Fibroblast of villous mesenchyme (primary cell): Measurements from ENCODE around the gene JPH4. TPM values are rescaled to one million over a fixed set of nuclear protein-coding genes. Genes with fewer than 3 reads are reported as not detected.

Source experiments
- DNase-seq: peaks from one replicate; pipeline ENCODE4 v3.0.0-alpha.2; 2010; ENCODE audit warnings: low read depth
- H3K4me3 ChIP-seq: 2 replicates; pipeline ENCODE4 v1.5.1; 2011; ENCODE audit warnings: low read depth, mild to moderate bottlenecking, low read length
- total RNA-seq: library from RNA; depleted of rRNA; stranded (reverse); fragments of >200 nt; gene quantifications from 2 replicates; pipeline ENCODE4 v1.2.3, GENCODE V29; 2012
- TF ChIP-seq, protein P1 (sequence below): IDR thresholded peaks from 2 replicates; pipeline ENCODE4 v1.5.1; 2012; ENCODE audit warnings: low read depth, mild to moderate bottlenecking, low read length; ENCODE audit not compliant: insufficient read depth

Gene JPH4
- total RNA-seq, 1 donor, result not detected

DNA sequence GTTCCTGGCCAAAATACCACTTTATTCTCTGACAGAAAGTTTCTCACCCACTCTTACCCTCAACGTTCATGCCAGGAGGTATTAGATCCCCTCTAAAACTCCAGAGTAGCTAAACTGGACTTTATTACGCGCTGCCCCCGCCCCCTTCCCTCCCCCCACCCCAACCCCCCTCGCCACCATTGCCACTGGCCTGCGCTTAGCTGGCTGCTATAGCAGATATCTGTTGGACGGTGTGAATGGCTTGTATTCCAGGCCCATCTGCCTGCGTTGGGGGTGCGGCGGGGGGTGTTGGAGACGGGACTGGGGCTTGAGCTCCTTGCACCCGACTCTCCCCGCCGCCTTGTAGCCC, 23.1 kb downstream of the JPH4 start:
- no peak for DNase-seq
- TF ChIP-seq, protein P1, sequence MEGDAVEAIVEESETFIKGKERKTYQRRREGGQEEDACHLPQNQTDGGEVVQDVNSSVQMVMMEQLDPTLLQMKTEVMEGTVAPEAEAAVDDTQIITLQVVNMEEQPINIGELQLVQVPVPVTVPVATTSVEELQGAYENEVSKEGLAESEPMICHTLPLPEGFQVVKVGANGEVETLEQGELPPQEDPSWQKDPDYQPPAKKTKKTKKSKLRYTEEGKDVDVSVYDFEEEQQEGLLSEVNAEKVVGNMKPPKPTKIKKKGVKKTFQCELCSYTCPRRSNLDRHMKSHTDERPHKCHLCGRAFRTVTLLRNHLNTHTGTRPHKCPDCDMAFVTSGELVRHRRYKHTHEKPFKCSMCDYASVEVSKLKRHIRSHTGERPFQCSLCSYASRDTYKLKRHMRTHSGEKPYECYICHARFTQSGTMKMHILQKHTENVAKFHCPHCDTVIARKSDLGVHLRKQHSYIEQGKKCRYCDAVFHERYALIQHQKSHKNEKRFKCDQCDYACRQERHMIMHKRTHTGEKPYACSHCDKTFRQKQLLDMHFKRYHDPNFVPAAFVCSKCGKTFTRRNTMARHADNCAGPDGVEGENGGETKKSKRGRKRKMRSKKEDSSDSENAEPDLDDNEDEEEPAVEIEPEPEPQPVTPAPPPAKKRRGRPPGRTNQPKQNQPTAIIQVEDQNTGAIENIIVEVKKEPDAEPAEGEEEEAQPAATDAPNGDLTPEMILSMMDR, result no peak

DNA sequence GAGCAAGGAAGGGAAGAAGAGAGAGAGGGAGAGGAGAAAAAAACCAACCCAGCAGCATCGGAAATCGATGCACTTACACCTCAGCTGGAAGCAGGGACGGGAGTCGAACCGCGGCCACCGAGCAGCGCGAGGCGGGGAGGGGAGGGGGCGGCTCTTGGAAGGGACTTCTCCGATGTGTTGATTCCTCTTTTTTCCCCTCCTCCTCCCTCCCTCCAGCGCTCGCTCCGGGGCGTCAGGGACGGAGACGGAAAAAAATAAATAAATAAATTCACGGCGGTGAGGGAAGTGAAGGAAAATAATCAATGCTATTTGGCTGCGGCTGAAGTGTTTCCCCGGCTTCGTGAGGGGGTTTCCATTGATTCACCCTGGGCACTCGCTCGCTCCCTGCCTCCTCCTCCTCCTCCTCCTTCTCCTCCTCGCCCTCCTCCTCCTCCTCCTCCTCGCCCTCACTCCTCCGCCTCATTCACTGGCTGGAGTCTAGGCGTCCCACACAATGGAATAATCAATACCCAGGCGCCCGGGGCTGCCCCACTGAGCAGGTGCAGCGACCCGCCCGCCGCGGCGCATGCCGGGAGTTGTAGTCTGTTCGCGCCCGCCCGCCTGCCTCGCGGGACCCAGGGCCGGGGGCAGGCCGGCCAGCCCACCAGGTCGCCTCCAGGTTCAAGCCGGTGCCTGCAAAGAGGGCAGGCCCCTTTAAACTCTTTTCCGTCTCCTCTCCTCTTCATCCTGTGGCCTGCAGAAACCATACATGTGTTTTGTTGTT, 27.1 kb downstream of the JPH4 start, which contains the start of gene ZFHX2:
Gene ZFHX2, minus strand, starts transcription at position 500 of the 763 bp plus-strand sequence. CDS start 16,440 bp downstream, outside the sequence.
- TF ChIP-seq, protein P1, result no peak
- no peak for DNase-seq
- peak within 1 kb of the TSS; percentile 62 for H3K4me3 ChIP-seq

More for the DNA sequence above, 23.1 kb downstream of the JPH4 start:
- peak overlapping the region; percentile 91 for H3K4me3 ChIP-seq

DNA sequence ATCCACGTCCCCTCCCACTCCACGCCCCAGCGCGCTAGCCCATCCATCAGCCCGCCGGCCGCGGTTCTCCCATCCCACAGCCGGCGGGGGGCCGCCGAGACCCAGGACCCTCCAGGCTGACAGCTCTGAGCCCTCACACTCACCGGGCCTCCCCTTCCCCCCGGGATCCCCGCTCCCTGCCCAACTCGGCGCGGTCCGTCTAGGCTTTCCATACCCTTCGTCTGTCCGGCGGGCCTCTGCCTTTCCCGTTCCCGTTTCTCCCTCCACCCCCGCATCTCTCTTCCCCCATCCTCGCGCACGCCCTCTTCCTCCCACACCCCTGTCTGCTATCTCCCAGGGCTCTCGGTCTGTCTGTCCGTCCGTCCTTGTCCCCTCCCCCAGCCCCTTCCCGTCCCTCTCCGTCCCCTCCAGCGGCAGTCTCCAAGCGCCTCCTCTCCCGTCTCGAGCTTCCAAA, 27.8 kb downstream of the JPH4 start:
- TF ChIP-seq, protein P1, result no peak
- no peak for DNase-seq
- H3K4me3 ChIP-seq, result peak overlapping the region; percentile 62

DNA sequence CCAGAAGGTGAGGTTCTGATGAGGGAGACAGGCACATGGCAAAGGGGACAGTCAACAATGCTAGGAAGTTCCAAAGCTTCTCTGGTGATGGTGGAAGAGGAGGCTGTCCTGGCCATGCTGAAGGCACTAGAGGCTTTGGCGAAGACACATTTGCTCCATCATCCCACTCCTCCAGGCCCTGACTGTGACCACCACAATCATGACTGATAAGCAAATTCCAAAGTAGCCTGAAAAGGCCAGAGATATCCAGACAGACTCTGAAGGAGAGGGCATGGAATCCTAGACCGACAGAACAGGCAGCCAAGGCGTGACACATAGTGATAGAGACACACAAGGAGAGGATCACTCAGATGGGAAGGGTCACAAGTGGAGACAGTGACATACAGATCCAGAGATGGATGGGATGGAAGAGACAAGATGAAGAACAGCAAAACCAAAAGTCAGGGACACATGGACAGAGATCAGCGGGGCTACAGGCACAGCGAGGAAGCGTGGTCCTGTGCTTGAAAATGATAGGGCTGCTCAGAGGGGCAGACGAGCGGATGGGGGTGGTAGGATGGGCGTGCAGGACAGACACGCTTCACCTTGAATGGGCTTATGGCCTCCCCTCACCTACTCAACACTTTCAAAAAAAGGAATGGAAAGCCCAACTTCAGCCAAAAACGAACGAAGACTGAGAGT, 28.3 kb downstream of the JPH4 start:
- TF ChIP-seq, protein P1, result no peak
- DNase-seq, result no peak

DNA sequence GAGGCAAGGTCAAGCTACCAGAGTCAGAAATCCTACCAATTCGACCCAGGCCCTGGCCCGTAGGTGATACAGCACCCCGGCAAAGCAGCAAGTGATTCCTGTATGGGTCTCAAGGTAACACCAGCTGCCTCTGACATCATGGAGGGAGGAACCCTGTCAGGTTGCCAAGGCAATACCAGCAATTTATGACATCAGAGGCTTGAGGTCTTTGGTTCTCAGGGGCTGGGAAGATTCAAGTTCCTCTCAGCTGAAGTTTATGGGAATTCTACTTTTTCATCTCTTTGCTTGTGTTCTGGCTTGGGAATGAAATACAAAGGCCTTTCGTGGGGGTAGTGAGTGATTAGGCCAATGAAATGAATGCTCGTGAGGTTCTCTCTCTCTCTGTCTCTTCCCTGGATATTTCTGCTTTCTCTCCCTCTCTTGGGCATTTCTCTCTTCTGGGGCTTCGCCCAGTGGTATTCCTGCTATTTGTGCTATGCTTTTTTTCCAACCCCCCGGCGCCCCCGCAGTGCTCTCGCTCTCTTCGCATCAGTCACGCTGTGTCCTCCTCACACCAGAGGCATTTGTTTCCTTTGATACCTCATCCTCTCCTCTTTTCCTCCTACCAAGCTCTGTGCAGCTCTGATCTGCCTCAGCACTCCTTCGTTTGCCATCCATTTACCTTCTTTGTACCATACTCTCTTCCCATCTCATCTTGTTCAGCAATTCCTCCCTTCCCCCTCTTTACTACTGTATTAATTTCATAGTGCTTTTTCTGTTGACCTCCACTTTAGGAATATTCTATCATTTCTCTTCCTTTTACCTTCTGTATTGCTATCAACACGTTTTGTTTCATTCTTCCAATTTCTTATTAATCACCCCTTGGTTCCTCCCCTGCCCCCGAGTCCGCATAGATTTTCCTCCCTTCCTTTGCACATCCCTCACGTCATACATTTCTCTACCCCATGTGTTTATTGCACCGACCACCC, 30.0 kb downstream of the JPH4 start:
- peak; percentile 31 for DNase-seq
- TF ChIP-seq, protein P1, result no peak
- no peak overlapping the region for H3K4me3 ChIP-seq

More for the DNA sequence above, 28.3 kb downstream of the JPH4 start:
- peak overlapping the region; percentile 62 for H3K4me3 ChIP-seq

DNA sequence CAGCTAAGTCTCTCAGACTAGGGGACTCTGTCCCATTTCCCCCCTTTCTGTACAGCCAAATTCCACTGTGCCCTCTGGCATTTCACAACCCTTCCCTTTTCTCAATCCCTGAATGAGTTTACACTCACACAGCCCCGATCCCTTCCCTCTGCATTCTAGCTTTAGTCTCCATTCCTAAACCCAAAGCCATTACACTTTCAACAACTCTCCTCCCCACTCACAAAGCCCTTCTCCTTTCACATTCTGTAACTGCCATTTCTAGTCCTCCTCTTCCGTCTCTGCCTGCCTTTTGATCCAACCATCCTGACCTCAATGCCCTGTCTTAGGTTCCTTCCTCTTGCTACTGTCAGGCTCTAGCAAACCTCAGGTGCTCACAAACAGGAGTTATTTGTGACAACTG, 30.7 kb downstream of the JPH4 start:
- DNase-seq, result no peak
- TF ChIP-seq, protein P1, result no peak
- no peak overlapping the region for H3K4me3 ChIP-seq
